Spleen (tissue), 11 donors: Measurements from ENCODE around the gene GAB2. TPM values are rescaled to one million over a fixed set of nuclear protein-coding genes. Genes with fewer than 3 reads are reported as not detected.
A peak's percentile ranks its signal among the peaks of the same experiment; 100 is the strongest.

Source experiments
- DNase-seq: peaks from one replicate; pipeline ENCODE4 v3.0.0-alpha.2; 2020
- H3K27ac ChIP-seq, 8 donors: fragments of 200-600 bp; sonication (generic) in 7 of 8; 1 replicate in 4 of 8; 2 replicates in 4 of 8; pipeline versions ENCODE4 v1.5.0 to v1.8.0; 2016 to 2021; ENCODE audit warnings: inconsistent platforms in 4 of 8, mild to moderate bottlenecking in 4 of 8, moderate library complexity in 1 of 8
- H3K27me3 ChIP-seq, 7 donors: fragments of 200-600 bp; sonication (generic) in 6 of 7; replicated peaks in 1 of 7; 1 replicate in 4 of 7; 2 replicates in 3 of 7; pipeline versions ENCODE4 v1.5.0 to v1.8.0; 2016 to 2021; ENCODE audit warnings: inconsistent platforms in 3 of 7, mild to moderate bottlenecking in 1 of 7
- H3K36me3 ChIP-seq, 6 donors: fragments of 200-600 bp; sonication (generic) in 5 of 6; 1 replicate in 4 of 6; 2 replicates in 2 of 6; pipeline versions ENCODE4 v1.5.0 to v1.8.0; 2016 to 2021; ENCODE audit warnings: inconsistent platforms in 2 of 6
- H3K4me1 ChIP-seq, 6 donors: fragments of 200-600 bp; sonication (generic) in 5 of 6; 1 replicate in 3 of 6; 2 replicates in 3 of 6; pipeline versions ENCODE4 v1.5.0 to v1.8.0; 2016 to 2021; ENCODE audit warnings: inconsistent platforms in 3 of 6
- H3K4me3 ChIP-seq, 8 donors: fragments of 200-600 bp; sonication (generic) in 7 of 8; 1 replicate in 4 of 8; 2 replicates in 4 of 8; pipeline versions ENCODE4 v1.5.0 to v1.8.0; 2016 to 2021; ENCODE audit warnings: inconsistent platforms in 4 of 8, mild to moderate bottlenecking in 4 of 8, moderate library complexity in 2 of 8
- H3K9me3 ChIP-seq, 8 donors: fragments of 200-600 bp; sonication (generic) in 7 of 8; 1 replicate in 4 of 8; 2 replicates in 4 of 8; pipeline versions ENCODE4 v1.5.0 to v1.8.0; 2016 to 2021; ENCODE audit warnings: inconsistent platforms in 4 of 8
- POLR2A ChIP-seq, 3 donors: fragments of 450-650 bp; IDR thresholded peaks; one replicate each; pipeline ENCODE4 v1.5.1; 2017; ENCODE audit warnings: antibody characterized with exemption in 3 of 3, mild to moderate bottlenecking in 1 of 3
- POLR2AphosphoS5 ChIP-seq, 3 donors: sonication (generic); formaldehyde crosslinking; IDR thresholded peaks; one replicate each; pipeline ENCODE4 v1.5.1; 2017; ENCODE audit warnings: antibody characterized with exemption in 3 of 3
- WGBS, 5 donors: extraction: QIAGEN DNeasy Blood & Tissue Kit in 3 of 5; methylation state at CpG; one replicate each; pipeline versions ENCODE4 v1.1.5 to v1.1.7; 2013 to 2018; 5-methylcytosine and 5-hydroxymethylcytosine counted together
- intact Hi-C: fragments of 100-400 bp; cut with DNase I; formaldehyde crosslinking; loops from one replicate; pipeline ENCODE4 v1.15.0; 2023; ENCODE audit warnings: low total_unique reads
- polyA plus RNA-seq, 3 donors: library from polyadenylated mRNA; stranded (reverse); fragments of 200-250 nt; gene quantifications; one replicate each; pipeline ENCODE4 v1.2.1, GENCODE V29; 2013
- total RNA-seq, 7 donors: library from RNA; depleted of rRNA in 3 of 7; stranded (reverse); fragments of >200 nt in 3 of 7; fragmentation: NEBNext Ultra II Directional in 4 of 7; extraction: Animal tissue kit (Norgen Biotek cat#: 25700) in 4 of 7; gene quantifications; one replicate each; pipeline versions ENCODE4 v1.1.0 to v1.2.1, GENCODE V29; 2016 to 2021
- TF ChIP-seq, protein P1 (sequence below), 11 experiments: fragments of 200-600 bp in 7 of 11; fragments of 450-650 bp in 4 of 11; sonication (generic) in 4 of 11; IDR thresholded peaks in 8 of 11; conservative IDR thresholded peaks in 3 of 11; 1 replicate in 7 of 11; 2 replicates in 4 of 11; pipeline versions ENCODE4 v1.4.0 to v1.8.0; 2016 to 2021; ENCODE audit warnings: antibody characterized with exemption in 11 of 11, inconsistent platforms in 4 of 11, mild to moderate bottlenecking in 1 of 11
- donor health status: healthy with polysubstance abuse.
- donor health status: DM: no; HTN: no; CAD: no; lungs with moderate emphysema.
- donor health status: DM: no; HTN: no; CAD: no.
- donor health status: Bipolar disorder and iron deficiency.
- donor health status: healthy.
- donor health status: DM: no; HTN: no; CAD: no.
- donor health status: DM: yes; HTN: yes; CAD: no.

Gene GAB2
- total and polyA plus RNA-seq, 10 donors: 2.3 to 57.7 (median 47.0) TPM

DNA sequence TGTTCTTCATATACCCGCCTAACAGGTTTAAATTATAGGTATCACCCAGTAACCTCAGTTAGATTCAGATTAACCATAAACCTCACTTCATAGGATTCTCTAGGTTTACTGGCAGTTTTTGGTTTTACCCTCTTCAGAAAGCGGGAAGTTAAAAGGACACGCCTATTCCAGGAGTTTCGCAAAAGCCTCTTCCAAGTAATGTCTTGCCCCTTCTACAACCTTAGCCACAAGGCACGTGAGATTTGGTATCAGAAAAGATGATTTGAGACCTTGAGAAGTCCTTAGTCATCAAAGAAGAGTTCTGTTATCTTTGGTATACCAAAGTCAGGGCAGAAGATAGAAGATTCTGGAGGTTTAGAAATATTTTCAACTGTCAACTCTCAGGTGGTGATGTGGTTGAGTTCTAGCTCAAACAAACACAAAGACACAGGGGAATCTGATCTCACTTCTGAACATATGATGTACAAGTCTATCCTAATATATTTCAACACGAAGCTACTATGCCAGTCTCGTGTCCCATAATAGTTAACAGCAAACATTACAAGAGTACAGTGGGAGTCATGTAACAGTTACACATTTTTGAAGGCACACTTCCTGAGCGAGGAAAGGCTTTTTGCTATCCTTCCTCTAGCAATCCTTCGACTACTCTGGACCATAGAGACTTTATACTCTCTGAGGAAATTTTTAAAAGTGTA is 125.4 kb downstream of the GAB2 start:
- Histone ChIP-seq H3K36me3 (no peaks in the 10 kb centered on the region), H3K4me3 (peak overlapping the region in 1 of 8 donors; percentile 55), H3K9me3 (peaks cover 0 to 9% (median 2%) of the 10 kb centered on the region in 8 donors), H3K4me1 (peaks cover 0 to 42% (median 7%) of the 10 kb centered on the region in 6 donors), H3K27ac (peak overlapping the region in 7 of 8 donors; percentile 59 to 93 (median 86)), H3K27me3 (no peaks in the 10 kb centered on the region)
- TF ChIP-seq POLR2AphosphoS5 (IDR thresholded peaks at IDR 0.05) (peak in 1 of 3 donors; percentile 43), POLR2A (IDR thresholded peaks at IDR 0.05) (no peak)
- TF ChIP-seq, protein P1, sequence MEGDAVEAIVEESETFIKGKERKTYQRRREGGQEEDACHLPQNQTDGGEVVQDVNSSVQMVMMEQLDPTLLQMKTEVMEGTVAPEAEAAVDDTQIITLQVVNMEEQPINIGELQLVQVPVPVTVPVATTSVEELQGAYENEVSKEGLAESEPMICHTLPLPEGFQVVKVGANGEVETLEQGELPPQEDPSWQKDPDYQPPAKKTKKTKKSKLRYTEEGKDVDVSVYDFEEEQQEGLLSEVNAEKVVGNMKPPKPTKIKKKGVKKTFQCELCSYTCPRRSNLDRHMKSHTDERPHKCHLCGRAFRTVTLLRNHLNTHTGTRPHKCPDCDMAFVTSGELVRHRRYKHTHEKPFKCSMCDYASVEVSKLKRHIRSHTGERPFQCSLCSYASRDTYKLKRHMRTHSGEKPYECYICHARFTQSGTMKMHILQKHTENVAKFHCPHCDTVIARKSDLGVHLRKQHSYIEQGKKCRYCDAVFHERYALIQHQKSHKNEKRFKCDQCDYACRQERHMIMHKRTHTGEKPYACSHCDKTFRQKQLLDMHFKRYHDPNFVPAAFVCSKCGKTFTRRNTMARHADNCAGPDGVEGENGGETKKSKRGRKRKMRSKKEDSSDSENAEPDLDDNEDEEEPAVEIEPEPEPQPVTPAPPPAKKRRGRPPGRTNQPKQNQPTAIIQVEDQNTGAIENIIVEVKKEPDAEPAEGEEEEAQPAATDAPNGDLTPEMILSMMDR (IDR thresholded peaks at IDR 0.05 in 8 of 11, conservative IDR thresholded peaks at IDR 0.05 in 3 of 11): no peak
- intact Hi-C loops: no loop called here
- DNase-seq: no peak
- WGBS, 5 donors: 41 to 65% (median 49%) methylated on average over 9 of the region's 9 CpGs

DNA sequence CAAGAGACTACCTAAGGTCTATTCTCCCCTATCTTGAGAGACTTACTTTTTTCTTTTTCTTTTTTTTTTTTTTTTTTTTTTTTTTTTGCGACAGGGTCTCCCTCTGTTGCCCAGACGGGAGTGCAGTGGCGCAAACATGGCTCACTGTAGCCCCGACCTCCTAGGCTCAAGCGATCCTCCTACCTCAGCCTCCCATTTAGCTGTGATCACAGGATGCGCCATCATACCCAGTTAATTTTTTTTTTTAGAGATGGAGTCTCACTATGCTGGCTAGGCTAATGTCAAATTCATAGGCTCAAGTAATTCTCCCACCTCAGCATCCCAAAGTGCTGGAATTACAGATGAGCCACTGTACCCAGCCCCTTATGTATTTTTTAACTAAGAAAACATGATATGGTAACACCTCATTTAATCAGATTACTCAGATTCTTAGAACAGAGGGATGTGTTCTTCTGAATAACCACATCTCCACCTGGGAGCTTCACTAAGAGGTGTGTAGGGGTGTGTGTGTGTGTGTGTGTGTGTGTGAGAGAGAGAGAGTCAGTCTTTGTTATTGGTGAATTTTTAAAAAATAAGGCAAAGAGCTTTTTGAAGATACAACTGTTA is 126.0 kb downstream of the GAB2 start:
- H3K27me3 ChIP-seq: no peaks in the 10 kb centered on the region
- 89 to 97% (median 93%) methylated on average over 6 of the region's 6 CpGs for WGBS, 5 donors
- no peak for DNase-seq
- H3K4me1 ChIP-seq: peaks cover 0 to 42% (median 7%) of the 10 kb centered on the region in 6 donors
- H3K9me3 ChIP-seq: peaks cover 0 to 9% (median 2%) of the 10 kb centered on the region in 8 donors
- H3K27ac ChIP-seq: peak overlapping the region in 7 of 8 donors; percentile 59 to 93 (median 86)
- no peaks in the 10 kb centered on the region for H3K36me3 ChIP-seq
- TF ChIP-seq, protein P1 (IDR thresholded peaks at IDR 0.05 in 8 of 11, conservative IDR thresholded peaks at IDR 0.05 in 3 of 11): no peak
- TF ChIP-seq POLR2AphosphoS5 (IDR thresholded peaks at IDR 0.05): no peak
- no peak for TF ChIP-seq POLR2A (IDR thresholded peaks at IDR 0.05)
- intact Hi-C loops: no loop called here
- H3K4me3 ChIP-seq: peak overlapping the region in 1 of 8 donors; percentile 55

DNA sequence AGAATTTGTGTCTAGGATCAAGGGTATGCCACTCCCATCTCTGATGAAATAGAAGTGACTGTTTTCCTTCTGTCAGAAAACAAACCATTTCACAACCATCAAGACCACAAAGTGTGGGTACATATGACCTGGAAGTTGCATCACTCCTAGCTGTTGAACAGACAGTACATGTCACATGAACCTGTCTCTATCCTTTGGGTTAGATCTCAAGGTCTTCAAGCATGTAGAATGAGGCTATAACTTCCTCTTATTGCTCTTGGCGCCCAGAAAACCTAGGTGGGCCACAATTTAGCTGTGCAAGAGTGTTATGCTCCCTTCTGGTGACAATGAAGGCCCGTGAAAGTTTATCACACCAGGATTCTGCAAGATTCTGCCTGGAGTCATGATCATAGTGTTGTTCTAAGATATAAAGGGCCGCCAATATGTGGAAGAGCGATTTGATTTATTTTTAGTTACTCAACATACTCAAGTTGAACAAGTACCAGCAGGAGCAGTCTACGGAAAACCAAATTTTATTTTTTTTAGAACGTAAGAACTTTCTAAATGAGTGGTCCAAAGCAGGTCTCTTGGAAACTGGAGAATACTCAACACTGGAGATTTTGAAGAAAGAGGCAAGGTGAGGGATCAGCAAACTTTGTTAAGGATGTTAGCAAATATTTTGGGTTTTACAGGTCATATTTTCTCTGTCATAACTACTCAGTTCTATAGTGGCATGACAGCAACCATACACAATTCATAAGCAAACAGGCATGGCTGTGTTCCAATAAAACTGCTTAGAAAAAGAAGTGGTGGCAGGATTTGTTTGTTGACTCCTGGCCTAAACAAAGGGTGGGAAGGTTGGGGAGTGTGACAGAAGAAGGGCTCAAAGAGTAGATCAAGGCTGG is 127.1 kb downstream of the GAB2 start:
- intact Hi-C loops: no loop called here
- 50 to 71% (median 66%) methylated on average over 6 of the region's 6 CpGs for WGBS, 5 donors
- H3K27ac ChIP-seq: peak overlapping the region; percentile 29 to 93 (median 83)
- TF ChIP-seq POLR2AphosphoS5 (IDR thresholded peaks at IDR 0.05): peak in 2 of 3 donors; percentile 14 to 82
- TF ChIP-seq POLR2A (IDR thresholded peaks at IDR 0.05): no peak
- TF ChIP-seq, protein P1 (IDR thresholded peaks at IDR 0.05 in 8 of 11, conservative IDR thresholded peaks at IDR 0.05 in 3 of 11): no peak
- H3K9me3 ChIP-seq: peaks cover 0 to 9% (median 2%) of the 10 kb centered on the region in 8 donors
- peaks cover 0 to 42% (median 7%) of the 10 kb centered on the region in 6 donors for H3K4me1 ChIP-seq
- no peaks in the 10 kb centered on the region for H3K36me3 ChIP-seq
- no peaks in the 10 kb centered on the region for H3K27me3 ChIP-seq
- no peak for DNase-seq
- H3K4me3 ChIP-seq: peak overlapping the region in 1 of 8 donors; percentile 59
